ENCODE data around the gene MORN2.

The MORN2 gene

GRCh38 chr2:38889575-38889974 lies 13.8 kb downstream of the MORN2 start, which contains the start of gene ARHGEF33:
TSS of gene ARHGEF33 (plus strand) at chr2:38889875. CDS start at chr2:38919448, 29,573 bp downstream.
- no peak for DNase-seq (ENCODE audit: low spot score)

- no peak for DNase-seq (ENCODE audit: low spot score)
Measured at GRCh38 chr2:38892819-38893218, 17.0 kb downstream of the MORN2 start.

GRCh38 chr2:38898256-38898655 lies 22.5 kb downstream of the MORN2 start:
- DNase-seq (ENCODE audit: low spot score), result no peak

- DNase-seq (ENCODE audit: low spot score), result no peak
Measured at GRCh38 chr2:38900726-38901125, 24.9 kb downstream of the MORN2 start.

- DNase-seq (ENCODE audit: low spot score), result no peak
Measured at GRCh38 chr2:38905251-38905650, 29.5 kb downstream of the MORN2 start.

GRCh38 chr2:38907242-38907641 lies 31.5 kb downstream of the MORN2 start:
- no peak for DNase-seq (ENCODE audit: low spot score)

- DNase-seq (ENCODE audit: low spot score), result no peak
Measured at GRCh38 chr2:38907743-38908562, 32.2 kb downstream of the MORN2 start.

- DNase-seq (ENCODE audit: low spot score), result no peak
Measured at GRCh38 chr2:38909872-38910271, 34.1 kb downstream of the MORN2 start.

- no peak for DNase-seq (ENCODE audit: low spot score)
Measured at GRCh38 chr2:38911191-38911590, 35.4 kb downstream of the MORN2 start.

- no peak for DNase-seq (ENCODE audit: low spot score)
Measured at GRCh38 chr2:38912619-38913018, 36.8 kb downstream of the MORN2 start.

- no peak for DNase-seq (ENCODE audit: low spot score)
Measured at GRCh38 chr2:38922389-38922788, 46.6 kb downstream of the MORN2 start.

- DNase-seq (ENCODE audit: low spot score), result no peak
Measured at GRCh38 chr2:38922902-38923301, 47.1 kb downstream of the MORN2 start.

GRCh38 chr2:38925982-38926381 lies 50.2 kb downstream of the MORN2 start:
- no peak for DNase-seq (ENCODE audit: low spot score)

- DNase-seq (ENCODE audit: low spot score), result no peak
Measured at GRCh38 chr2:38930600-38930999, 54.8 kb downstream of the MORN2 start.
